Fibroblast of pulmonary artery (primary cell): ENCODE measurements around the gene SLC9A8.
"Not testable (repeated sequence)": the region's sequence is repeated elsewhere in the genome, so short reads cannot be mapped to it uniquely, and the experiment has no call there.

Experiments
- DNase-seq: peaks from one replicate; pipeline ENCODE4 v3.0.0-alpha.2; 2010; ENCODE audit warnings: low read depth
- H3K4me3 ChIP-seq: replicated peaks from 2 replicates; pipeline ENCODE4 v1.5.1; 2011; ENCODE audit warnings: low read depth, mild to moderate bottlenecking, control low read depth, low read length, moderate library complexity
- TF ChIP-seq, protein P1 (sequence below): IDR thresholded peaks from 2 replicates; pipeline ENCODE4 v1.5.1; 2011; ENCODE audit warnings: mild to moderate bottlenecking, control low read depth, low read length, inconsistent platforms; ENCODE audit errors: missing control alignments

Gene SLC9A8

DNA sequence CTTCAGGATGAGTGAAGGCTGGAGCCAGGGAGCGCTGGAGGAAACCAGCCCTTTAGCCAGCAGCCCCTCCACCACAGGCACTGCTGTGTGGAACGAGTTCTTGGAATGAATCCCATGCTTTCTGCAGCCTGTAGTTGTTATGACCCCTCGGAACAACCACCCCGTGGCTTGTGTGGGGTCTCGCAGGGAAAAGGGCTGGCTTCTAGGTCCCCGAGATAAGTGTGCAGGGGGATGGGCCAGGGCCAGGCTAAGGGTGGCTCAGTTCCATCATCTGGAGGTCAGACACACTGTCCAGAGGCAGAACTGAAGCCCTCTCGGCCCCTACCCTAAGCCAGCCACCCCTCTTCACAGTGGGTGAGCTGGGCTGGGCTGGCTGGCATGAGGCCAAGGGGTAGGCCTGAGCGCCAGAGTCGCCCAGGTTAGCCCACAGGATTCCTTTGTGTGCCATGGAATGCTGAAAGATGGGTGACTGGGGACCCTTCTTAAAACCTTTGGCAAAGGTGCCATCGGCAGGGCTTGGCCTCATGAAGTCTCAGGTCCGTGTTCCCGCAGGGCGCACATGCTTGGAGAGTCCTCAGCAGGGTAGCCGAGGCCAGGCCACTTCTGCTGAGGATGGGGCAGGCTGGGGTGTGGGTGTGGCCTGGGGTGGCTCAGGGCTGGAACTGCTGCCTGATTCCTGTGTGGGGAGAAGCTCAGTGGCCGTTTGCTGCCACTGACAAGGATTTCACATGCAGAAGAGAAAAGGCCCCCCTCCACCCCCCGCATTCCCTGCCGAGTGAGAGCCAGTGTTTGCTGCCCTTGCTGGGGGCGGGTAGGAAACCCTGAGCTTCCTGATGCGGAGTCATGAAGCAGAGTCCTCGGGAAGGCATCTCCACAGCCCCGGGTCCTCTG lies 78.1 kb downstream of the SLC9A8 start:
- no peak for DNase-seq
- H3K4me3 ChIP-seq, result no peak overlapping the region
- TF ChIP-seq, protein P1, sequence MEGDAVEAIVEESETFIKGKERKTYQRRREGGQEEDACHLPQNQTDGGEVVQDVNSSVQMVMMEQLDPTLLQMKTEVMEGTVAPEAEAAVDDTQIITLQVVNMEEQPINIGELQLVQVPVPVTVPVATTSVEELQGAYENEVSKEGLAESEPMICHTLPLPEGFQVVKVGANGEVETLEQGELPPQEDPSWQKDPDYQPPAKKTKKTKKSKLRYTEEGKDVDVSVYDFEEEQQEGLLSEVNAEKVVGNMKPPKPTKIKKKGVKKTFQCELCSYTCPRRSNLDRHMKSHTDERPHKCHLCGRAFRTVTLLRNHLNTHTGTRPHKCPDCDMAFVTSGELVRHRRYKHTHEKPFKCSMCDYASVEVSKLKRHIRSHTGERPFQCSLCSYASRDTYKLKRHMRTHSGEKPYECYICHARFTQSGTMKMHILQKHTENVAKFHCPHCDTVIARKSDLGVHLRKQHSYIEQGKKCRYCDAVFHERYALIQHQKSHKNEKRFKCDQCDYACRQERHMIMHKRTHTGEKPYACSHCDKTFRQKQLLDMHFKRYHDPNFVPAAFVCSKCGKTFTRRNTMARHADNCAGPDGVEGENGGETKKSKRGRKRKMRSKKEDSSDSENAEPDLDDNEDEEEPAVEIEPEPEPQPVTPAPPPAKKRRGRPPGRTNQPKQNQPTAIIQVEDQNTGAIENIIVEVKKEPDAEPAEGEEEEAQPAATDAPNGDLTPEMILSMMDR, result no peak

DNA sequence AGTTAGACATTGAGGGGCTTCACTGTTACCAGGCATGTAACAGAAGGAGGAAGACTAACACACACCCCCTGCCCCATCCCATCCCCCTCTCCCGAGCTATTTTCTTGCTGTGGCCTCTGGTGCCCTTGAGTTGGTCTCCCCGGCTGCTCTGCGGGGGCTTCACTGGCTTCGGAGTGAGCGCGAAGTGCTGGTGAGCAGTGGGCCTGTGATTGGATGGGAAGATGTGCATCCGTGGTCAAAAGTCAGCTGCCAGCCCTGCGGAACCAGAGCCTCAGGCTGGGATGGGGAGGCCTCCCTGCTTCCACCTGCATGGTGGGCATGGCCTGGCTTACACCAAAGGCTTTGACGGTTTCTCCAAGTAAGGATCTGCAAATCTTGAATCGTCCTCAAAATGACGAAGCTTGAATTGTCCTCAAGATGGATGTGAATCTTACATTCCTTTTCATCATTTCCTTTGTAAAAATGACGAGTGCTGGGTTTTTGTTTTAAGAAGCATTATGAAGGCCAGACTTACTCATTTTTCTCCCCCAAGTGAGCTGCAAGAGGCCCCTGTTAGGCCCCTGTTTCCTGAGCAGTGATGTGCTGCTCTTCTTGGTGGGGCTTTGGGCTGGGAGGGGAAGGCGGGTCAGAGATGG lies 79.0 kb downstream of the SLC9A8 start:
- H3K4me3 ChIP-seq, result no peak overlapping the region
- DNase-seq, result no peak
- TF ChIP-seq, protein P1, result no peak

DNA sequence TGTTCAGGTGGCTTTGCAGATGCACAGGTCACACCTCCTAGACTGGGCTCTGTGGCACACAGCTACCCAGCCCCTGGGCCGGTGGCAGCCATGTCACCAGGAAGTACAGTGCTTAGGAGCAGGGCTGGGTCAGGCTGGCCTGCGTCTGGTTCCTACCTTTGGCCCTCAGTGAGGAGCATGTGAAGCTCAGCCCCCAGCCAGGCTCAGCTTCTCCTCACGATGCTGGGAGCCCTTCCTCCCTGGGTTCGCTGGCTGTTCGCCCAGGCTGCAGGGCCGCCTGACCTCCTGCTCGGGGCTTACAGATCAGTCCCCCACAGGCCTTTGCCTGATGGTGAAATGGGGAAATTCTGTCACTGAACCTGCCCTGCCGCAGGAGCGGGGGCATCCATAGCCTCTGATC lies 79.6 kb downstream of the SLC9A8 start:
- DNase-seq, result no peak
- TF ChIP-seq, protein P1, result no peak
- no peak overlapping the region for H3K4me3 ChIP-seq

- H3K4me3 ChIP-seq, result no peak overlapping the region
- TF ChIP-seq, protein P1, result no peak
- no peak for DNase-seq
Observed at GRCh38 chr20:49892817-49893216, 80.2 kb downstream of the SLC9A8 start.

GRCh38 chr20:49893242-49894072 lies 80.8 kb downstream of the SLC9A8 start:
- H3K4me3 ChIP-seq, result no peak overlapping the region
- no peak for DNase-seq
- TF ChIP-seq, protein P1, result no peak

GRCh38 chr20:49894073-49894470 lies 81.4 kb downstream of the SLC9A8 start:
- TF ChIP-seq, protein P1, result no peak
- DNase-seq, result no peak
- H3K4me3 ChIP-seq, result no peak overlapping the region

DNA sequence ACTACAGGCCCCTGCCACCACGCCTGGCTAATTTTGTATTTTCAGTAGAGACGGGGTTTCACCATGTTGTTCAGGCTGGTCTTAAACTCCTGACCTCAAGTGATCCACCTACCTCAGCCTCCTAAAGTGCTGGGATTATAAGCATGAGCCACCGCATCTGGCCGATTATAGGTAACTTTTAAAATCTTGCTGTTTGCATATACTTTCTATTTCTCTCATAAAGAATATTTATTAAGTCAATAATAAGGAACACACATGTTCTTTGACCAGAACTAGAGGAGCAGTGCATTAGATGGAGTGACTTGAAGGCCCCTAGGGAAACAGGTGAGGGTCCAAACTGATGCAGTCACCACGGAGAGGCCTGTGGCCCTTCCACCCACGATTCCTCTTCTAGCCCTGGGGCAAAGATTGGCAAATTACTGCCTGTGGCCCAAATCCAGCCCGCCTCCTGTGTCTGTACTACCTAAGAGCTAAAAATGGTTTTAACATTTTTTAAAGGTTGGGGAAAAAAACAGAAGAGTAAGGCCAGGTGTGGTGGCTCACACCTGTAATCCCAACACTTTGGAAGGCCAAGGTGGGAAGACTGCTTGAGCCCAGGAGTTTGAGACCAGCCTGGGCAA lies 83.0 kb downstream of the SLC9A8 start:
- not testable (repeated sequence) for DNase-seq

More for the DNA sequence above, 83.0 kb downstream of the SLC9A8 start:
- not testable (repeated sequence) for H3K4me3 ChIP-seq
